KMS-11 (cell line): ENCODE measurements around the gene DBNL.
A peak's percentile ranks its signal among the peaks of the same experiment; 100 is the strongest.
"Not testable (repeated sequence)": the region's sequence is repeated elsewhere in the genome, so short reads cannot be mapped to it uniquely, and the experiment has no call there.

Source experiments
- H2AFZ ChIP-seq: fragments of 200-600 bp; sonication (generic); 2 replicates; pipeline ENCODE4 v1.6.1; 2016; ENCODE audit warnings: antibody characterized with exemption, mixed run types, low read depth
- H3K27ac ChIP-seq: fragments of 200-600 bp; sonication (generic); 2 replicates; pipeline ENCODE4 v1.6.1; 2016; ENCODE audit warnings: mild to moderate bottlenecking, mixed run types
- H3K27me3 ChIP-seq: fragments of 200-600 bp; sonication (generic); 2 replicates; pipeline ENCODE4 v1.6.1; 2017; ENCODE audit warnings: mild to moderate bottlenecking, low read depth, mixed run types, moderate library complexity; ENCODE audit not compliant: insufficient read depth
- H3K36me3 ChIP-seq: fragments of 200-600 bp; sonication (generic); 2 replicates; pipeline ENCODE4 v1.6.1; 2017; ENCODE audit warnings: mild to moderate bottlenecking, mixed run types; ENCODE audit not compliant: insufficient read depth
- H3K4me1 ChIP-seq: fragments of 200-600 bp; sonication (generic); 2 replicates; pipeline ENCODE4 v1.6.1; 2016; ENCODE audit warnings: mild to moderate bottlenecking, low read depth, mixed run types; ENCODE audit not compliant: poor library complexity, severe bottlenecking
- H3K4me2 ChIP-seq: fragments of 200-600 bp; sonication (generic); 2 replicates; pipeline ENCODE4 v1.7.0; 2016; ENCODE audit warnings: mild to moderate bottlenecking, mixed run types
- H3K4me3 ChIP-seq: fragments of 200-600 bp; sonication (generic); IDR thresholded peaks from 2 replicates; pipeline ENCODE4 v1.6.1; 2017; ENCODE audit warnings: low read depth, low read length, mixed read lengths; ENCODE audit not compliant: insufficient read depth
- H3K79me2 ChIP-seq: fragments of 200-600 bp; sonication (generic); 2 replicates; pipeline ENCODE4 v1.6.1; 2016; ENCODE audit warnings: low read depth, mixed run types; ENCODE audit not compliant: insufficient read depth
- H3K9ac ChIP-seq: fragments of 200-600 bp; sonication (generic); 2 replicates; pipeline ENCODE4 v1.6.1; 2016; ENCODE audit warnings: mild to moderate bottlenecking, mixed run types
- H4K20me1 ChIP-seq: fragments of 200-600 bp; sonication (generic); 2 replicates; pipeline ENCODE4 v1.6.1; 2016; ENCODE audit warnings: mild to moderate bottlenecking, mixed run types; ENCODE audit not compliant: insufficient read depth

Gene DBNL

GRCh38 chr7:44029433-44029832 is 15.1 kb upstream of the DBNL start:
- H3K36me3 ChIP-seq, H3K79me2 ChIP-seq, H3K27me3 ChIP-seq, H2AFZ ChIP-seq, H3K4me1 ChIP-seq, H3K27ac ChIP-seq, H3K4me2 ChIP-seq, H4K20me1 ChIP-seq, H3K9ac ChIP-seq, H3K4me3 ChIP-seq: not testable (repeated sequence)

- not testable (repeated sequence) for H2AFZ ChIP-seq, H3K27ac ChIP-seq, H3K79me2 ChIP-seq, H3K4me1 ChIP-seq, H3K27me3 ChIP-seq, H3K4me2 ChIP-seq, H3K36me3 ChIP-seq, H4K20me1 ChIP-seq, H3K4me3 ChIP-seq, H3K9ac ChIP-seq
Measured at GRCh38 chr7:44030029-44030428, 14.5 kb upstream of the DBNL start.

- H2AFZ ChIP-seq, H3K9ac ChIP-seq: not testable (repeated sequence)
Measured at GRCh38 chr7:44031319-44031718, 13.2 kb upstream of the DBNL start.

GRCh38 chr7:44032031-44032430 is 12.5 kb upstream of the DBNL start:
- H3K27ac ChIP-seq, H3K4me3 ChIP-seq, H3K79me2 ChIP-seq, H3K9ac ChIP-seq, H4K20me1 ChIP-seq, H3K4me2 ChIP-seq, H3K27me3 ChIP-seq, H3K4me1 ChIP-seq, H3K36me3 ChIP-seq, H2AFZ ChIP-seq: not testable (repeated sequence)

More at GRCh38 chr7:44031319-44031718, 13.2 kb upstream of the DBNL start:
- not testable (repeated sequence) for H4K20me1 ChIP-seq, H3K27me3 ChIP-seq, H3K4me2 ChIP-seq, H3K36me3 ChIP-seq, H3K27ac ChIP-seq, H3K79me2 ChIP-seq, H3K4me1 ChIP-seq, H3K4me3 ChIP-seq

GRCh38 chr7:44033971-44034844 is 10.3 kb upstream of the DBNL start:
- H4K20me1 ChIP-seq, H3K4me1 ChIP-seq, H3K36me3 ChIP-seq, H2AFZ ChIP-seq, H3K4me3 ChIP-seq, H3K27me3 ChIP-seq, H3K79me2 ChIP-seq, H3K9ac ChIP-seq, H3K27ac ChIP-seq, H3K4me2 ChIP-seq: not testable (repeated sequence)

GRCh38 chr7:44036364-44036763 is 8.1 kb upstream of the DBNL start:
- H3K4me2 ChIP-seq, H3K27ac ChIP-seq, H3K4me1 ChIP-seq: not testable (repeated sequence)

GRCh38 chr7:44037951-44038350 is 6.6 kb upstream of the DBNL start:
- not testable (repeated sequence) for H3K4me3 ChIP-seq, H3K36me3 ChIP-seq, H3K79me2 ChIP-seq, H3K4me2 ChIP-seq, H2AFZ ChIP-seq, H3K27me3 ChIP-seq, H3K9ac ChIP-seq, H4K20me1 ChIP-seq, H3K27ac ChIP-seq, H3K4me1 ChIP-seq

More at GRCh38 chr7:44036364-44036763, 8.1 kb upstream of the DBNL start:
- not testable (repeated sequence) for H3K4me3 ChIP-seq, H3K36me3 ChIP-seq, H3K27me3 ChIP-seq, H4K20me1 ChIP-seq, H2AFZ ChIP-seq, H3K9ac ChIP-seq, H3K79me2 ChIP-seq

GRCh38 chr7:44038553-44038952 is 5.9 kb upstream of the DBNL start:
- H3K4me1 ChIP-seq, H3K27ac ChIP-seq, H3K9ac ChIP-seq, H4K20me1 ChIP-seq, H2AFZ ChIP-seq, H3K27me3 ChIP-seq, H3K4me2 ChIP-seq, H3K4me3 ChIP-seq, H3K79me2 ChIP-seq, H3K36me3 ChIP-seq: not testable (repeated sequence)

- not testable (repeated sequence) for H3K4me3 ChIP-seq, H3K79me2 ChIP-seq, H3K36me3 ChIP-seq, H3K27me3 ChIP-seq, H3K9ac ChIP-seq, H3K4me1 ChIP-seq, H2AFZ ChIP-seq, H4K20me1 ChIP-seq, H3K27ac ChIP-seq
- peak overlapping the region; percentile 41; the same call in 1 of the 2 replicates for H3K4me2 ChIP-seq
Measured at GRCh38 chr7:44038961-44039558, 5.4 kb upstream of the DBNL start.

- not testable (repeated sequence) for H3K4me1 ChIP-seq, H3K79me2 ChIP-seq, H3K36me3 ChIP-seq, H3K4me3 ChIP-seq, H2AFZ ChIP-seq, H3K27me3 ChIP-seq, H4K20me1 ChIP-seq
- Histone ChIP-seq H3K9ac (peak overlapping the region; percentile 59; the same call in 1 of the 2 replicates), H3K4me2 (peak overlapping the region; percentile 36; the same call in 1 of the 2 replicates), H3K27ac (peak overlapping the region; percentile 58)
Measured at GRCh38 chr7:44039800-44040492, 4.6 kb upstream of the DBNL start.
